ENCODE measurements around the gene NPIPA5. TPM values are rescaled to one million over a fixed set of nuclear protein-coding genes. Genes with fewer than 3 reads are reported as not detected.

NPIPA5 gene
- total and polyA plus RNA-seq, 3 donors from 2014 or later, result 6.0 to 40.1 (median 23.0) TPM

Other genes starting within 250 kb of the NPIPA5 start
- 10 to 100 TPM in 1 of 2 donors, 1 to 10 TPM in 1; 9.5 to 12.5 TPM for gene MPV17L, start 17.5 kb upstream of the NPIPA5 start, total RNA-seq
- gene MPV17L, start 17.5 kb upstream of the NPIPA5 start, polyA plus RNA-seq (ENCODE audit: insufficient read depth, low read depth, low replicate concordance), result 3.7 TPM
- gene BMERB1, start 56.3 kb upstream of the NPIPA5 start, total RNA-seq, result 10 to 100 TPM; 54.1 to 63.1 TPM
- 102 TPM for gene BMERB1, start 56.3 kb upstream of the NPIPA5 start, polyA plus RNA-seq (ENCODE audit: insufficient read depth, low read depth, low replicate concordance)